CD14-positive monocyte (primary cell): ENCODE results near the gene SMAD6. TPM values are rescaled to one million over a fixed set of nuclear protein-coding genes. Genes with fewer than 3 reads are reported as not detected.

Experiments
- DNase-seq, 3 donors: peaks; one replicate each; pipeline ENCODE4 v3.0.0-alpha.2; 2011 to 2022
- H2AFZ ChIP-seq: 2 replicates; pipeline ENCODE4 v1.6.0; 2012; ENCODE audit warnings: mild to moderate bottlenecking, low read depth, low read length, inconsistent platforms; ENCODE audit not compliant: insufficient read depth, poor library complexity, severe bottlenecking
- H3K27ac ChIP-seq, 2 donors: 1 replicate in 1 of 2; 2 replicates in 1 of 2; pipeline ENCODE4 v1.5.1; 2012 to 2013; ENCODE audit warnings: low read length in 2 of 2, control low read depth in 1 of 2, inconsistent platforms in 1 of 2, low read depth in 1 of 2, mild to moderate bottlenecking in 1 of 2
- H3K27me3 ChIP-seq, 2 donors: one replicate each; pipeline versions ENCODE4 v1.6.0 to v1.6.1; 2011 to 2013; ENCODE audit warnings: low read length in 2 of 2; ENCODE audit not compliant: control insufficient read depth in 2 of 2, insufficient read depth in 2 of 2
- H3K36me3 ChIP-seq, 2 donors: replicated peaks in 1 of 2; 1 replicate in 1 of 2; 2 replicates in 1 of 2; pipeline versions ENCODE4 v1.5.1 to v1.6.1; 2012 to 2013; ENCODE audit warnings: low read length in 2 of 2, control low read depth in 1 of 2, inconsistent platforms in 1 of 2, mild to moderate bottlenecking in 1 of 2; ENCODE audit not compliant: insufficient read depth in 2 of 2, control insufficient read depth in 1 of 2
- H3K4me1 ChIP-seq, 2 donors: 1 replicate in 1 of 2; 2 replicates in 1 of 2; pipeline versions ENCODE4 v1.5.1 to v1.6.1; 2012 to 2013; ENCODE audit warnings: low read length in 2 of 2, control low read depth in 1 of 2, inconsistent platforms in 1 of 2, mild to moderate bottlenecking in 1 of 2, moderate library complexity in 1 of 2; ENCODE audit not compliant: insufficient read depth in 2 of 2, control insufficient read depth in 1 of 2
- H3K4me2 ChIP-seq: replicated peaks from 2 replicates; pipeline ENCODE3; 2012; ENCODE audit warnings: low read length, moderate library complexity, mild to moderate bottlenecking; ENCODE audit not compliant: poor library complexity, severe bottlenecking; ENCODE audit errors: extremely low read depth
- H3K4me3 ChIP-seq, 3 experiments: fragments of 200-600 bp in 1 of 3; sonication (generic) in 1 of 3; replicated peaks in 1 of 3; 1 replicate in 2 of 3; 2 replicates in 1 of 3; pipeline ENCODE4 v1.5.1; 2011 to 2013; ENCODE audit warnings: low read length in 3 of 3, mild to moderate bottlenecking in 3 of 3, control low read depth in 2 of 3, low read depth in 2 of 3, inconsistent platforms in 1 of 3, moderate library complexity in 1 of 3
- H3K79me2 ChIP-seq: 2 replicates; pipeline ENCODE4 v1.6.0; 2012; ENCODE audit warnings: mild to moderate bottlenecking, control low read depth, inconsistent platforms, low read length, moderate library complexity; ENCODE audit not compliant: insufficient read depth
- H3K9ac ChIP-seq: 2 replicates; pipeline ENCODE4 v1.6.0; 2017; ENCODE audit warnings: low read length, mild to moderate bottlenecking; ENCODE audit not compliant: insufficient read depth, poor library complexity, severe bottlenecking
- H3K9me3 ChIP-seq, 2 donors: replicated peaks in 1 of 2; 1 replicate in 1 of 2; 2 replicates in 1 of 2; pipeline versions ENCODE4 v1.5.1 to v1.6.1; 2012 to 2013; ENCODE audit warnings: low read length in 2 of 2, control low read depth in 1 of 2; ENCODE audit not compliant: control insufficient read depth in 1 of 2, insufficient read depth in 1 of 2
- H4K20me1 ChIP-seq: 2 replicates; pipeline ENCODE4 v1.6.0; 2012; ENCODE audit warnings: mild to moderate bottlenecking, low read length, control low read depth, moderate library complexity; ENCODE audit not compliant: insufficient read depth
- H3K27ac Mint-ChIP-seq, 7 donors: one replicate each; pipeline ENCODE4 v1.8.0; 2020; ENCODE audit warnings: mild to moderate bottlenecking in 7 of 7, mixed read lengths in 7 of 7, moderate library complexity in 6 of 7, inconsistent platforms in 2 of 7
- H3K27me3 Mint-ChIP-seq, 3 donors: one replicate each; pipeline ENCODE4 v1.8.0; 2021 to 2022; ENCODE audit warnings: low read depth in 3 of 3, mild to moderate bottlenecking in 3 of 3, mixed read lengths in 3 of 3, moderate library complexity in 3 of 3, inconsistent platforms in 1 of 3
- H3K36me3 Mint-ChIP-seq, 2 donors: one replicate each; pipeline ENCODE4 v1.8.0; 2020; ENCODE audit warnings: mixed read lengths in 2 of 2, inconsistent platforms in 1 of 2, mild to moderate bottlenecking in 1 of 2
- H3K4me1 Mint-ChIP-seq: one replicate; pipeline ENCODE4 v1.8.0; 2020; ENCODE audit warnings: mild to moderate bottlenecking, mixed read lengths
- H3K4me3 Mint-ChIP-seq, 2 donors: one replicate each; pipeline ENCODE4 v1.8.0; 2020; ENCODE audit warnings: mild to moderate bottlenecking in 2 of 2, mixed read lengths in 2 of 2, moderate library complexity in 1 of 2
- H3K9me3 Mint-ChIP-seq, 7 donors: one replicate each; pipeline ENCODE4 v1.8.0; 2020 to 2022; ENCODE audit warnings: mixed read lengths in 7 of 7, mild to moderate bottlenecking in 6 of 7, moderate library complexity in 6 of 7, inconsistent platforms in 2 of 7
- CTCF ChIP-seq: fragments of 200-600 bp; IDR thresholded peaks from one replicate; pipeline ENCODE4 v1.8.0; 2022; ENCODE audit warnings: antibody characterized with exemption, mild to moderate bottlenecking
- WGBS: methylation state at CpG from one replicate; pipeline ENCODE4 v1.1.5; 2013; ENCODE audit warnings: missing lambda C conversion rate; ENCODE audit not compliant: insufficient coverage; 5-methylcytosine and 5-hydroxymethylcytosine counted together
- intact Hi-C, 2 donors: fragments of 100-400 bp; cut with micrococcal nuclease; formaldehyde crosslinking; loops; one replicate each; pipeline versions ENCODE4 v1.15.0 to v1.15.1; 2023
- polyA plus RNA-seq, 3 donors: library from polyadenylated mRNA; depleted of rRNA in 1 of 3; unstranded in 2 of 3; stranded (reverse) in 1 of 3; fragments of 300-500 nt in 2 of 3; fragments of >200 nt in 1 of 3; fragmentation: Illumina TruSeq in 2 of 3; gene quantifications; 1 replicate in 2 of 3; 2 replicates in 1 of 3; pipeline ENCODE4 v1.2.3, GENCODE V29; 2012 to 2021

Gene SMAD6
- polyA plus RNA-seq, 3 donors = 0.31 TPM; not detected in 2

- DNase-seq = no peak
- Histone ChIP-seq H3K4me1 (peaks cover 0 to 5% of the 10 kb centered on the region in 2 donors), H3K27ac (no peak overlapping the region), H4K20me1 (no peaks in the 10 kb centered on the region), H3K9me3 (peaks cover 13 to 26% of the 10 kb centered on the region in 2 donors), H3K9ac (no peak overlapping the region), H2AFZ (no peak overlapping the region), H3K36me3 (no peaks in the 10 kb centered on the region), H3K4me3 (no peak overlapping the region), H3K4me2 (no peak overlapping the region), H3K79me2 (no peaks in the 10 kb centered on the region), H3K27me3 (peaks cover 0 to 25% of the 10 kb centered on the region in 2 donors)
- intact Hi-C loops = no loop called here
- peaks cover 7 to 12% of the 10 kb centered on the region in 2 donors for H3K36me3 Mint-ChIP-seq
- H3K9me3 Mint-ChIP-seq = peaks cover 14 to 23% (median 19%) of the 10 kb centered on the region in 7 donors
- H3K4me3 Mint-ChIP-seq = no peak overlapping the region
- no peak for TF ChIP-seq CTCF
- no CpG with 5 or more reads among the region's 3 CpGs for WGBS
- no peak overlapping the region for H3K27ac Mint-ChIP-seq
- H3K27me3 Mint-ChIP-seq = peaks cover 13 to 35% (median 26%) of the 10 kb centered on the region in 3 donors
- H3K4me1 Mint-ChIP-seq = peaks cover 25% of the 10 kb centered on the region
Observed at GRCh38 chr15:66758844-66759243, 56.8 kb downstream of the SMAD6 start.

DNA sequence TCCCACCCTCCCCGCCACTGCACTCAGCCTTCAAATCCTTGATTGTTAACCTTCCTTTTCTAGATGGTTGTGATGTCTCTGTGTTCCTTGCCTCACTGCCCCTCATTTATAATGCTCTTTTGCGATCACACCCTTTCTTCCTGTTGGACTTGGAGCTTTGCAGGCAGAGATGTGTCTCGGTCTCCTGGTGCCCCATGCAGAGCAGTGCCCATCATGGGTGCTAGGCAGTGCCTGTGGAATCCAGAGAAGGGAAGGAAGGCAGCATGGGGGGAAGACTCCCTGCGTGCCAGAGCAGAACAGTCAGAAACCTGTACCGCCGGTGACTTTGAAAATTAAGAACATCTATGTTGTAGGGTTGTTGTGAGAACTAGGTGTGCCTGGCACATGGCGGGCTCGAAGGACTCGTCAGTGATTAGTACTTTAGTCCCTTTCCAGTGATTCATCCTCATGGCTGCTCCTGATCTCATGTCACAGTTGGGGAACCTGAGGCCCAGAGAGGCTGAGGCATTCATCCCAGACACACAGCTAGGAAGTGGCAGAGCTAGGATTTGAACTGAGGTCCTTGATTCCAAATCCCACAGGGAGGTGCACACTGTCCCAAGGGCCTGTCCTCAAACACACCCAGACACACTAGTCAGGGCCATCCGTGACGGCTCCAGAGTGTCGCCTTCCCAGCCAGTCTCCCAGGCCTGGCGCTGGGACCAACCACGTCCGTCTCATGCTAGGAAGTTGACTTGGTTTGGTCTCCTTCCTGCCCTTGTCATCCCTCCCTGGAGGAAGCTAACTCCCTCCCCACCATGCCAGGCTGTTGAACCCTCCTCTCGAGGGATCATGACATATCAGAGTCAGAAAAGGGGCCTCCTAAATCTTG lies 58.3 kb downstream of the SMAD6 start:
- Histone ChIP-seq H3K4me1 (peaks cover 6% of the 10 kb centered on the region in 2 donors), H3K36me3 (no peaks in the 10 kb centered on the region), H3K79me2 (no peaks in the 10 kb centered on the region), H3K27me3 (peaks cover 0 to 30% of the 10 kb centered on the region in 2 donors), H3K4me2 (no peak overlapping the region), H4K20me1 (no peaks in the 10 kb centered on the region), H2AFZ (no peak overlapping the region), H3K27ac (no peak overlapping the region), H3K9ac (no peak overlapping the region), H3K4me3 (no peak overlapping the region), H3K9me3 (peaks cover 6 to 18% of the 10 kb centered on the region in 2 donors)
- Mint-ChIP-seq H3K27ac (no peak overlapping the region), H3K27me3 (peaks cover 17 to 46% (median 37%) of the 10 kb centered on the region in 3 donors), H3K4me1 (peaks cover 25% of the 10 kb centered on the region), H3K36me3 (peaks cover 2 to 5% of the 10 kb centered on the region in 2 donors), H3K9me3 (peaks cover 5 to 15% (median 11%) of the 10 kb centered on the region in 7 donors), H3K4me3 (no peak overlapping the region)
- intact Hi-C loops = no loop called here
- DNase-seq = no peak
- no peak for TF ChIP-seq CTCF
- 76% methylated on average over 9 of the region's 16 CpGs for WGBS
